ENCODE results near the gene SBF1.
"Not testable (repeated sequence)": the region's sequence is repeated elsewhere in the genome, so short reads cannot be mapped to it uniquely, and the experiment has no call there.

The SBF1 gene

DNA sequence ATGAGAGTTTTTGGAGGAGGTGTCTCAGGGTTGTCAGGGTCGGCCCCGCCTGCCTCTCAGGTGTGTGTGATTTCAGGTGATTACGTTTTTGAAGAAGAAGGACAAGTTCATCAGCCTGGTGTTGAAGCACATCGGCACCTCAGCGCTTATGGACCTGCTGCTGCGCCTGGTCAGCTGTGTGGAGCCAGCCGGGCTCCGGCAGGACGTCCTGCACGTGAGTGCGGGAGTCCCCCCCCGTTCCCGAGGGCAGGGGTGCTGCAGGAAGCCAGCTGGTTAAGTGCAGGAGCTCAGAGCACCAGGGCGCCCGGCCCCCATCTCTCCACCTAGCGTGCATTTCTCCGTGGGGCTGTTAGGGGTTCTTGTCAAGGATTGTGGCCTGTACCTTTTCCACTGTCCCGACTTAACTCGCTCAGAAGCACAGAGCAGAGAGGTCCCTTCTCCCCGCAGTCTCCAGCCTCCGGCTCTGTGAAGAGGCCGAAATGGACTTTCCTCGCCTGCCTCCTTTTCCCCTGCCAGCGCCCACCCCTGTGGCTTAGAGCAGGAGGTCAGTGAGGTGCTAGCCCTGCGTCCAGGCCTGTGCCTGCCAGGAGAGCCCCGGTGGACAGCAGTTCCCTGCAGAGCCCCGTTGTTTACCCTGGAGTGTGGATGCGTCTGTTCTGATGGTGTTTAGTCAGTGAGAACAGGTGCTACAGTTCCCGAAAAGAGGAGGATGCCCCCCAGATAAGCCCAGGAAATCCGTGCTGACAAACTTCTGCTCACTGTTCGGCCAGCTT is 60.2 kb downstream of the SBF1 start:
- no peak for DNase-seq (ENCODE audit: low read depth)
- no peak overlapping the region for H3K4me3 ChIP-seq (ENCODE audit: low read length)
- TF ChIP-seq, protein P1, sequence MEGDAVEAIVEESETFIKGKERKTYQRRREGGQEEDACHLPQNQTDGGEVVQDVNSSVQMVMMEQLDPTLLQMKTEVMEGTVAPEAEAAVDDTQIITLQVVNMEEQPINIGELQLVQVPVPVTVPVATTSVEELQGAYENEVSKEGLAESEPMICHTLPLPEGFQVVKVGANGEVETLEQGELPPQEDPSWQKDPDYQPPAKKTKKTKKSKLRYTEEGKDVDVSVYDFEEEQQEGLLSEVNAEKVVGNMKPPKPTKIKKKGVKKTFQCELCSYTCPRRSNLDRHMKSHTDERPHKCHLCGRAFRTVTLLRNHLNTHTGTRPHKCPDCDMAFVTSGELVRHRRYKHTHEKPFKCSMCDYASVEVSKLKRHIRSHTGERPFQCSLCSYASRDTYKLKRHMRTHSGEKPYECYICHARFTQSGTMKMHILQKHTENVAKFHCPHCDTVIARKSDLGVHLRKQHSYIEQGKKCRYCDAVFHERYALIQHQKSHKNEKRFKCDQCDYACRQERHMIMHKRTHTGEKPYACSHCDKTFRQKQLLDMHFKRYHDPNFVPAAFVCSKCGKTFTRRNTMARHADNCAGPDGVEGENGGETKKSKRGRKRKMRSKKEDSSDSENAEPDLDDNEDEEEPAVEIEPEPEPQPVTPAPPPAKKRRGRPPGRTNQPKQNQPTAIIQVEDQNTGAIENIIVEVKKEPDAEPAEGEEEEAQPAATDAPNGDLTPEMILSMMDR (IDR thresholded peaks at IDR 0.05; ENCODE audit: insufficient read depth, low read depth, low read length, missing control alignments), result no peak

- not testable (repeated sequence) for H3K4me3 ChIP-seq (ENCODE audit: low read length); DNase-seq (ENCODE audit: low read depth)
Observed at GRCh38 chr22:50408954-50409353, 65.9 kb downstream of the SBF1 start.

DNA sequence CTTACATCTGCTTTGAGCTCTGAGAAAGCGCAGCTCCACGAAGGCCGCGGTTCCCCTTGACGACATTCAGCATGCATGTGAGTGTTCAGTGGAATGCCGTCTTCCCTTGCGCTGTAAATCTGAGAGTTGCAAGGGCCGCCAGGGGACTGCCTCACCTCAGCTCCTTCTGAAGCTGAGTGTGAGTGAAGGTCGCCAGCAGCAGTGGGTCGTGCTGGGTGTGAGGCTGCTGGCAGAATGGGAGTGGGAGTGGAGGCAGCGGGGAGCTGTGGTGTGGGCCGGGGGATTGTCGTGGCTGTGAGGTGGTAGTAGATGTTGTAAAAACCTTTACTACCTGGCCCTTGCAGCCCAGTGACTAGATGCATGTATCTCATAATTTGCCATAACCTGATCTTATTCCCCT is 66.5 kb downstream of the SBF1 start:
- no peak for DNase-seq (ENCODE audit: low read depth)
- TF ChIP-seq, protein P1 (IDR thresholded peaks at IDR 0.05; ENCODE audit: insufficient read depth, low read depth, low read length, missing control alignments), result no peak
- no peak overlapping the region for H3K4me3 ChIP-seq (ENCODE audit: low read length)

DNA sequence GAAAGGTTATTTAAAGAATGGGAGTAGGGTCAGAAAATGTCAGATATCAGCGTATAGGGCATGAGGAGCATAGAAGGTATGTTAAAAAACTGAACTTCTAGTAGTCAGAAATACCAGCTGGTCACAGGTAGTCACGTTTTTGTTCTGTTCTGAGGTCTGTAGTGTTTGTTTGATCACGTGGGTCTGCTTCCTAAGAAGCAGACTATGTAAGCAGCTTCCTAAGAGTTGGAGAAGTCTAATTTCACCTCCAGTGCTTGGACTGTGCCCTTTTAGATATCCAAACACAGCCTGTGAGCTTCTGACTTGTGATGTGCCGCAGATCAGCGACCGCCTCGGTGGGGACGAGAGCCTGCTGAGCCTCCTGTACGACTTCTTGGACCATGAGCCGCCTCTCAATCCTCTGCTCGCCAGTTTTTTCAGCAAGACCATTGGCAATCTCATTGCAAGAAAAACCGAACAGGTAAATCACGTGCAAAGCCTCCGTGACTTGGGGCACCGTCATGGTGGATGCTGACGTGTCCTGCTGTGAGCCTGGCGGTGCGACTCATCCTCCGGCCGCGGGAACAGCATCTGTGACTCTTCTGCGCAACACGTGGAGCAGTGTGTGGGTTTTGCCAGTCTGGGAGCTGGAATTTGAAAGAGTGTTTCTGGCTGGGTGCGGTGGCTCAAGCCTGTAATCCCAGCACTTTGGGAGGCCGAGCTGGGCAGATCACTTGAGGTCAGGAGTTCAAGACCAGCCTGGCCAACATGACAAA is 68.2 kb downstream of the SBF1 start:
- H3K4me3 ChIP-seq (ENCODE audit: low read length), result no peak overlapping the region
- no peak for DNase-seq (ENCODE audit: low read depth)
- TF ChIP-seq, protein P1 (IDR thresholded peaks at IDR 0.05; ENCODE audit: insufficient read depth, low read depth, low read length, missing control alignments), result no peak

DNA sequence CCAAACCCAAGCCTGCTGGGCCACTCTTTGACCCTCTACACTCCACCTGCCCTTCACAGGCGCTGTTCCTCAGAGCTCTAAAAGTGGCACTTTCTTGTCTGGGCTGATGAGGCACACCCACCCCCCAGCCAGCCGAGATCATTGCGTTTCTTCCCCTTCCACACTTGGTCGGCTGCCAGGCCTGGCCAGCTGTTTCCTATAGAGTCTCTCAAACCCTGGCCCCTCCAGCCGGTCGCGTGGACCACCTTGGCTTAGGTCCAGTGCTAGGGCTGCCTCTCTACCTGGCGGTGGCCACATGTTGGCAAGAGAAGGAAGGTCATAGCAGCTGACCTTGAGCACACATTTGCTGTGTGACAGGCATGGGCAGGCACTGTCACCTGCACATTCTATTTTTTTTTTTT is 71.1 kb downstream of the SBF1 start:
- TF ChIP-seq, protein P1 (IDR thresholded peaks at IDR 0.05; ENCODE audit: insufficient read depth, low read depth, low read length, missing control alignments), result no peak
- no peak for DNase-seq (ENCODE audit: low read depth)
- H3K4me3 ChIP-seq (ENCODE audit: low read length), result no peak overlapping the region

DNA sequence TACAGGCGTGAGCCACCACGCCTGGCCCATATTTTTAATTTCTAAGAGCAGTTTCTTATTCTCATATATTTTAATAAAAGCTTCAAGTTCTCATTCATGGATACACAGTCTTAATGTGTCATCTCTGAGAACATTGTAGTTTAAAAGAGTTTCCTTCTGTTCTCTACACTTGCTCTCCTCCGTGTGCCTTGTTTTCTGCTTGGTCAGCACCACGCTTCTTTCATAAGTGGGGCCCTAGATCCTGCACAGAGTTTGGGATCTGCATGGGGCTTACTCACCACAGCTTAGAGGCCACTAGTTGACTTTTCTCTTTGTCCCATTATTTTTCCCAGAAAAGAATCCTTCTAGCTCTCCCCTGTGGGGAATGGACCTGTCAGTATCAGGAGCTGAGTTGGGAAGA is 72.9 kb downstream of the SBF1 start:
- no peak for DNase-seq (ENCODE audit: low read depth)
- no peak overlapping the region for H3K4me3 ChIP-seq (ENCODE audit: low read length)
- TF ChIP-seq, protein P1 (IDR thresholded peaks at IDR 0.05; ENCODE audit: insufficient read depth, low read depth, low read length, missing control alignments), result no peak

- DNase-seq (ENCODE audit: low read depth), result no peak
- H3K4me3 ChIP-seq (ENCODE audit: low read length), result no peak overlapping the region
- TF ChIP-seq, protein P1 (IDR thresholded peaks at IDR 0.05; ENCODE audit: insufficient read depth, low read depth, low read length, missing control alignments), result no peak
Observed at GRCh38 chr22:50400931-50401330, 73.9 kb downstream of the SBF1 start.

Data from epithelial cell of esophagus (primary cell).